H9 (cell line): ENCODE data around the gene IQGAP2. TPM values are rescaled to one million over a fixed set of nuclear protein-coding genes. Genes with fewer than 3 reads are reported as not detected.

Experiments
- DNase-seq: peaks from one replicate; pipeline ENCODE4 v3.0.0-alpha.2; 2017
- H2AFZ ChIP-seq: one replicate; pipeline ENCODE4 v1.6.1; 2013; ENCODE audit warnings: mild to moderate bottlenecking, low read length, control low read depth, moderate library complexity
- H2AK5ac ChIP-seq: 2 replicates; pipeline ENCODE4 v1.6.1; 2013; ENCODE audit warnings: low read length, control low read depth, mixed read lengths; ENCODE audit not compliant: insufficient read length
- H2BK120ac ChIP-seq: one replicate; pipeline ENCODE4 v1.6.1; 2013; ENCODE audit warnings: low read depth, mild to moderate bottlenecking, low read length, control low read depth, inconsistent platforms; ENCODE audit not compliant: poor library complexity, severe bottlenecking
- H2BK12ac ChIP-seq: 2 replicates; pipeline ENCODE4 v1.6.1; 2013; ENCODE audit warnings: low read length, control low read depth, mixed read lengths, low read depth; ENCODE audit not compliant: insufficient read length
- H2BK15ac ChIP-seq: 2 replicates; pipeline ENCODE4 v1.6.1; 2013; ENCODE audit warnings: low read depth, low read length, control low read depth
- H2BK20ac ChIP-seq: one replicate; pipeline ENCODE4 v1.6.1; 2013; ENCODE audit warnings: low read depth, mild to moderate bottlenecking, low read length, control low read depth, inconsistent platforms; ENCODE audit not compliant: poor library complexity, severe bottlenecking
- H2BK5ac ChIP-seq: 2 replicates; pipeline ENCODE4 v1.6.1; 2013; ENCODE audit warnings: low read length, control low read depth, mixed read lengths; ENCODE audit not compliant: insufficient read length
- H3K14ac ChIP-seq: 2 replicates; pipeline ENCODE4 v1.6.1; 2013; ENCODE audit warnings: low read length, control low read depth; ENCODE audit not compliant: insufficient read depth
- H3K18ac ChIP-seq: 2 replicates; pipeline ENCODE4 v1.6.1; 2013; ENCODE audit warnings: low read depth, mild to moderate bottlenecking, mixed read lengths, low read length, control low read depth; ENCODE audit not compliant: insufficient read length
- H3K23ac ChIP-seq: 2 replicates; pipeline ENCODE4 v1.6.1; 2013; ENCODE audit warnings: low read length, control low read depth, mixed read lengths, low read depth; ENCODE audit not compliant: insufficient read length
- H3K23me2 ChIP-seq: 2 replicates; pipeline ENCODE4 v1.6.1; 2013; ENCODE audit warnings: low read depth, mild to moderate bottlenecking, mixed read lengths, low read length, control low read depth; ENCODE audit not compliant: insufficient read length, poor library complexity, severe bottlenecking
- H3K27ac ChIP-seq: 2 replicates; pipeline ENCODE4 v1.5.1; 2013; ENCODE audit warnings: low read length, control low read depth, mixed read lengths, low read depth; ENCODE audit not compliant: insufficient read length
- H3K27me3 ChIP-seq: 2 replicates; pipeline ENCODE4 v1.6.1; 2013; ENCODE audit warnings: low read length, control low read depth, inconsistent platforms; ENCODE audit not compliant: insufficient read depth
- H3K4ac ChIP-seq: 2 replicates; pipeline ENCODE4 v1.6.1; 2013; ENCODE audit warnings: low read depth, mild to moderate bottlenecking, control low read depth, inconsistent platforms, low read length, moderate library complexity
- H3K4me1 ChIP-seq: 2 replicates; pipeline ENCODE4 v1.6.1; 2013; ENCODE audit warnings: low read length, control low read depth, inconsistent platforms; ENCODE audit not compliant: insufficient read depth
- H3K4me2 ChIP-seq: 2 replicates; pipeline ENCODE4 v1.6.1; 2013; ENCODE audit warnings: low read length, control low read depth, mixed read lengths; ENCODE audit not compliant: insufficient read length, insufficient read depth
- H3K56ac ChIP-seq: 2 replicates; pipeline ENCODE4 v1.6.1; 2013; ENCODE audit warnings: low read depth, mild to moderate bottlenecking, mixed read lengths, low read length, control low read depth; ENCODE audit not compliant: insufficient read length
- H3K79me1 ChIP-seq: 2 replicates; pipeline ENCODE4 v1.6.1; 2013; ENCODE audit warnings: low read depth, mild to moderate bottlenecking, moderate library complexity, low read length, control low read depth, inconsistent platforms; ENCODE audit not compliant: insufficient read depth, poor library complexity, severe bottlenecking
- H3K79me2 ChIP-seq: 2 replicates; pipeline ENCODE4 v1.6.1; 2013; ENCODE audit warnings: low read length, control low read depth, inconsistent platforms; ENCODE audit not compliant: insufficient read depth
- H3K9ac ChIP-seq: 2 replicates; pipeline ENCODE4 v1.6.1; 2013; ENCODE audit warnings: low read length, control low read depth, mixed read lengths; ENCODE audit not compliant: insufficient read length; ENCODE audit errors: extremely low read depth
- H3K9me3 ChIP-seq: one replicate; pipeline ENCODE4 v1.6.1; 2013; ENCODE audit warnings: low read depth, low read length, inconsistent platforms; ENCODE audit not compliant: control insufficient read depth
- H3T11ph ChIP-seq: one replicate; pipeline ENCODE4 v1.6.1; 2013; ENCODE audit warnings: mild to moderate bottlenecking, low read length, control low read depth, inconsistent platforms
- H4K20me1 ChIP-seq: one replicate; pipeline ENCODE4 v1.6.1; 2013; ENCODE audit not compliant: control insufficient read depth, insufficient read length, insufficient read depth
- H4K5ac ChIP-seq: 2 replicates; pipeline ENCODE4 v1.6.1; 2013; ENCODE audit warnings: low read depth, mild to moderate bottlenecking, mixed read lengths, low read length, control low read depth; ENCODE audit not compliant: insufficient read length
- H4K8ac ChIP-seq: replicated peaks from 2 replicates; pipeline ENCODE4 v1.6.1; 2013; ENCODE audit warnings: low read length, control low read depth, mixed read lengths, low read depth; ENCODE audit not compliant: insufficient read length
- H4K91ac ChIP-seq: 2 replicates; pipeline ENCODE4 v1.6.1; 2013; ENCODE audit warnings: low read depth, mild to moderate bottlenecking, moderate library complexity, mixed read lengths, low read length, control low read depth; ENCODE audit not compliant: insufficient read length
- H3K27ac Mint-ChIP-seq, 3 experiments: 2 replicates in 2 of 3; 3 replicates in 1 of 3; pipeline ENCODE4 v1.8.0; 2020 to 2021; ENCODE audit warnings: mixed read lengths in 3 of 3, mild to moderate bottlenecking in 1 of 3, moderate library complexity in 1 of 3
- H3K27me3 Mint-ChIP-seq: 2 replicates; pipeline ENCODE4 v1.8.0; 2021; ENCODE audit warnings: low read depth, mild to moderate bottlenecking, moderate library complexity, mixed read lengths
- H3K36me3 Mint-ChIP-seq, 3 experiments: 2 replicates in 2 of 3; 3 replicates in 1 of 3; pipeline ENCODE4 v1.8.0; 2020 to 2021; ENCODE audit warnings: low read depth in 3 of 3, mixed read lengths in 3 of 3; ENCODE audit not compliant: insufficient read depth in 1 of 3
- H3K4me1 Mint-ChIP-seq, 2 experiments: 2 replicates each; pipeline ENCODE4 v1.8.0; 2020; ENCODE audit warnings: mixed read lengths in 2 of 2
- H3K4me3 Mint-ChIP-seq, 2 experiments: 2 replicates in 1 of 2; 3 replicates in 1 of 2; pipeline ENCODE4 v1.8.0; 2020 to 2021; ENCODE audit warnings: mild to moderate bottlenecking in 2 of 2, mixed read lengths in 2 of 2, moderate library complexity in 1 of 2
- H3K9me3 Mint-ChIP-seq, 2 experiments: 2 replicates in 1 of 2; 3 replicates in 1 of 2; pipeline ENCODE4 v1.8.0; 2020; ENCODE audit warnings: mild to moderate bottlenecking in 2 of 2, mixed read lengths in 2 of 2, moderate library complexity in 1 of 2
- WGBS: extraction: QIAGEN DNeasy Blood & Tissue Kit; methylation state at CpG from one replicate; pipeline ENCODE4 v1.1.7; 2013; ENCODE audit warnings: missing lambda C conversion rate, low lambda C conversion rate, mixed read lengths; ENCODE audit not compliant: insufficient read length; ENCODE audit errors: extremely low coverage; 5-methylcytosine and 5-hydroxymethylcytosine counted together
- total RNA-seq: library from RNA; stranded (reverse); gene quantifications from 2 replicates; pipeline ENCODE4 v1.2.1, GENCODE V29; 2021
- TF ChIP-seq, protein P1 (sequence below): fragments of 200-600 bp; sonication (generic); conservative IDR thresholded peaks from 3 replicates; pipeline ENCODE4 v1.8.0; 2021; ENCODE audit warnings: antibody characterized with exemption, mild to moderate bottlenecking

IQGAP2 gene
- total RNA-seq, 1 experiment from 2014 or later: 22.5 TPM

GRCh38 chr5:76487821-76488220, 84.7 kb downstream of the IQGAP2 start:
- no peak overlapping the region for H3K27ac ChIP-seq
- H2BK5ac ChIP-seq: no peak overlapping the region
- no CpG with 5 or more reads among the region's 1 CpG for WGBS
- TF ChIP-seq, protein P1, sequence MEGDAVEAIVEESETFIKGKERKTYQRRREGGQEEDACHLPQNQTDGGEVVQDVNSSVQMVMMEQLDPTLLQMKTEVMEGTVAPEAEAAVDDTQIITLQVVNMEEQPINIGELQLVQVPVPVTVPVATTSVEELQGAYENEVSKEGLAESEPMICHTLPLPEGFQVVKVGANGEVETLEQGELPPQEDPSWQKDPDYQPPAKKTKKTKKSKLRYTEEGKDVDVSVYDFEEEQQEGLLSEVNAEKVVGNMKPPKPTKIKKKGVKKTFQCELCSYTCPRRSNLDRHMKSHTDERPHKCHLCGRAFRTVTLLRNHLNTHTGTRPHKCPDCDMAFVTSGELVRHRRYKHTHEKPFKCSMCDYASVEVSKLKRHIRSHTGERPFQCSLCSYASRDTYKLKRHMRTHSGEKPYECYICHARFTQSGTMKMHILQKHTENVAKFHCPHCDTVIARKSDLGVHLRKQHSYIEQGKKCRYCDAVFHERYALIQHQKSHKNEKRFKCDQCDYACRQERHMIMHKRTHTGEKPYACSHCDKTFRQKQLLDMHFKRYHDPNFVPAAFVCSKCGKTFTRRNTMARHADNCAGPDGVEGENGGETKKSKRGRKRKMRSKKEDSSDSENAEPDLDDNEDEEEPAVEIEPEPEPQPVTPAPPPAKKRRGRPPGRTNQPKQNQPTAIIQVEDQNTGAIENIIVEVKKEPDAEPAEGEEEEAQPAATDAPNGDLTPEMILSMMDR: no peak
- no peak overlapping the region for H3K18ac ChIP-seq
- H2BK20ac ChIP-seq: no peak overlapping the region
- H2AFZ ChIP-seq: no peak overlapping the region
- H2BK15ac ChIP-seq: no peak overlapping the region
- no peak overlapping the region for H3K4me2 ChIP-seq
- no peaks in the 10 kb centered on the region for H3K27me3 Mint-ChIP-seq
- DNase-seq: no peak
- no peaks in the 10 kb centered on the region for H3K27me3 ChIP-seq
- H4K20me1 ChIP-seq: peaks cover 2% of the 10 kb centered on the region
- peaks cover 36% of the 10 kb centered on the region for H3K4me1 ChIP-seq
- H2BK120ac ChIP-seq: no peak overlapping the region
- no peak overlapping the region for H3K27ac Mint-ChIP-seq
- H2AK5ac ChIP-seq: peak overlapping the region; percentile 25
- H3T11ph ChIP-seq: no peak overlapping the region
- H2BK12ac ChIP-seq: no peak overlapping the region
- H3K79me2 ChIP-seq: peaks cover 6% of the 10 kb centered on the region; the same call in 1 of the 2 replicates
- no peak overlapping the region for H3K14ac ChIP-seq
- H4K8ac ChIP-seq: no peak overlapping the region
- H3K9me3 Mint-ChIP-seq: no peaks in the 10 kb centered on the region
- no peaks in the 10 kb centered on the region for H3K79me1 ChIP-seq
- H3K9ac ChIP-seq: no peak overlapping the region
- no peak overlapping the region for H4K5ac ChIP-seq
- H3K4me3 Mint-ChIP-seq: no peak overlapping the region
- no peak overlapping the region for H3K23ac ChIP-seq
- no peak overlapping the region for H3K56ac ChIP-seq
- no peaks in the 10 kb centered on the region for H3K36me3 Mint-ChIP-seq
- H3K9me3 ChIP-seq: no peaks in the 10 kb centered on the region
- no peak overlapping the region for H3K4ac ChIP-seq
- peaks cover 70 to 76% of the 10 kb centered on the region in 2 experiments for H3K4me1 Mint-ChIP-seq
- peaks cover 3% of the 10 kb centered on the region for H3K23me2 ChIP-seq
- H4K91ac ChIP-seq: no peak overlapping the region
